Nephron progenitor cell (in vitro differentiated cells): ENCODE measurements around the gene CAPN2.

ENCODE experiments used
- DNase-seq: peaks from one replicate; pipeline ENCODE4 v3.0.0; 2021
- H3K27ac Mint-ChIP-seq: 2 replicates; pipeline ENCODE4 v1.8.0; 2021; ENCODE audit warnings: mild to moderate bottlenecking, moderate library complexity, mixed read lengths
- H3K27me3 Mint-ChIP-seq: 2 replicates; pipeline ENCODE4 v1.8.0; 2021; ENCODE audit warnings: mild to moderate bottlenecking, low read depth, mixed read lengths; ENCODE audit not compliant: poor library complexity
- H3K36me3 Mint-ChIP-seq: 2 replicates; pipeline ENCODE4 v1.8.0; 2021; ENCODE audit warnings: low read depth, mixed read lengths
- H3K4me1 Mint-ChIP-seq: 2 replicates; pipeline ENCODE4 v1.8.0; 2021; ENCODE audit warnings: mixed read lengths
- H3K4me3 Mint-ChIP-seq: 2 replicates; pipeline ENCODE4 v1.8.0; 2021; ENCODE audit warnings: mild to moderate bottlenecking, moderate library complexity, mixed read lengths
- H3K9me3 Mint-ChIP-seq: 2 replicates; pipeline ENCODE4 v1.8.0; 2021; ENCODE audit warnings: mild to moderate bottlenecking, moderate library complexity, mixed read lengths
- CTCF ChIP-seq: fragments of 200-600 bp; sonication (generic); IDR thresholded peaks from 2 replicates; pipeline ENCODE4 v1.5.0; 2021; ENCODE audit warnings: antibody characterized with exemption

The CAPN2 gene

GRCh38 chr1:223771814-223772770 is 59.8 kb downstream of the CAPN2 start:
- Mint-ChIP-seq H3K9me3 (peaks cover 12% of the 10 kb centered on the region), H3K27ac (peak overlapping the region; percentile 89), H3K27me3 (no peaks in the 10 kb centered on the region), H3K36me3 (peaks cover 84% of the 10 kb centered on the region), H3K4me1 (peaks cover 30% of the 10 kb centered on the region), H3K4me3 (no peak overlapping the region)
- DNase-seq: no peak
- no peak for TF ChIP-seq CTCF

- no peak for TF ChIP-seq CTCF
- DNase-seq: no peak
- H3K4me1 Mint-ChIP-seq: peaks cover 36% of the 10 kb centered on the region
- peaks cover 89% of the 10 kb centered on the region for H3K36me3 Mint-ChIP-seq
- no peaks in the 10 kb centered on the region for H3K27me3 Mint-ChIP-seq
- no peak overlapping the region for H3K4me3 Mint-ChIP-seq
- H3K27ac Mint-ChIP-seq: peak overlapping the region; percentile 89
- H3K9me3 Mint-ChIP-seq: peaks cover 12% of the 10 kb centered on the region
These were observed 60.4 kb downstream of the CAPN2 start for GRCh38 chr1:223772771-223773160.

GRCh38 chr1:223774134-223774814 is 61.9 kb downstream of the CAPN2 start:
- H3K4me1 Mint-ChIP-seq: peaks cover 36% of the 10 kb centered on the region
- peaks cover 4% of the 10 kb centered on the region for H3K9me3 Mint-ChIP-seq

GRCh38 chr1:223775054-223775453 is 62.7 kb downstream of the CAPN2 start:
- TF ChIP-seq CTCF: no peak
- Mint-ChIP-seq H3K27ac (no peak overlapping the region), H3K4me3 (no peak overlapping the region), H3K36me3 (peaks cover 90% of the 10 kb centered on the region), H3K4me1 (peaks cover 36% of the 10 kb centered on the region), H3K9me3 (no peaks in the 10 kb centered on the region), H3K27me3 (no peaks in the 10 kb centered on the region)
- no peak for DNase-seq

More at GRCh38 chr1:223774134-223774814, 61.9 kb downstream of the CAPN2 start:
- Mint-ChIP-seq H3K27ac (no peak overlapping the region), H3K36me3 (peaks cover 91% of the 10 kb centered on the region), H3K27me3 (no peaks in the 10 kb centered on the region), H3K4me3 (no peak overlapping the region)
- no peak for TF ChIP-seq CTCF
- no peak for DNase-seq

GRCh38 chr1:223775711-223776074 is 63.4 kb downstream of the CAPN2 start:
- no peak for DNase-seq
- Mint-ChIP-seq H3K4me3 (no peak overlapping the region), H3K4me1 (peaks cover 37% of the 10 kb centered on the region), H3K9me3 (no peaks in the 10 kb centered on the region), H3K36me3 (peaks cover 89% of the 10 kb centered on the region), H3K27me3 (no peaks in the 10 kb centered on the region), H3K27ac (peak overlapping the region; percentile 66)
- no peak for TF ChIP-seq CTCF
